AG04450 (cell line): ENCODE measurements around the gene AGMO. TPM values are rescaled to one million over a fixed set of nuclear protein-coding genes. Genes with fewer than 3 reads are reported as not detected.

Source experiments
- CTCF ChIA-PET: fragments of 300-600, 350-600 bp; formaldehyde crosslinking; extraction: SDS; loops from one replicate; lab custom pipeline; 2022; ENCODE audit warnings: antibody characterized with exemption, inconsistent platforms; lab: Charles Lee
- POLR2A ChIA-PET: fragments of 350-600 bp; formaldehyde crosslinking; extraction: SDS; loops from one replicate; lab custom pipeline; 2021; ENCODE audit warnings: antibody characterized with exemption, inconsistent platforms; lab: Yijun Ruan, JAX
- DNase-seq: peaks from one replicate; pipeline ENCODE4 v3.0.0-alpha.2; 2011; ENCODE audit warnings: low read depth, low spot score
- H3K27ac ChIP-seq: one replicate; pipeline ENCODE4 v1.5.1; 2012; ENCODE audit warnings: low read depth, low read length, control low read depth
- H3K27me3 ChIP-seq: one replicate; pipeline ENCODE4 v1.6.0; 2012; ENCODE audit warnings: low read length; ENCODE audit not compliant: control insufficient read depth, insufficient read depth
- H3K4me3 ChIP-seq: 2 replicates; pipeline ENCODE4 v1.5.1; 2011; ENCODE audit warnings: mild to moderate bottlenecking, low read depth, low read length, control low read depth
- H3K9me3 ChIP-seq: 2 replicates; pipeline ENCODE4 v1.5.1; 2012; ENCODE audit warnings: low read length; ENCODE audit not compliant: control insufficient read depth, insufficient read depth
- CTCF ChIP-seq: IDR thresholded peaks from 2 replicates; pipeline ENCODE4 v1.5.1; 2011; ENCODE audit warnings: low read depth, low read length, control low read depth, inconsistent platforms
- polyA plus RNA-seq: library from polyadenylated mRNA; depleted of rRNA; stranded (reverse); fragments of >200 nt; gene quantifications from 2 replicates; pipeline ENCODE4 v1.2.3, GENCODE V29; 2011

AGMO gene
- polyA plus RNA-seq, 1 experiment, result 0.10 TPM

GRCh38 chr7:15399441-15399840 is 162.4 kb downstream of the AGMO start:
- no peaks in the 10 kb centered on the region for H3K27me3 ChIP-seq
- POLR2A ChIA-PET, result no interaction called here
- no peak overlapping the region for H3K4me3 ChIP-seq
- H3K27ac ChIP-seq, result no peak overlapping the region
- TF ChIP-seq CTCF, result no peak
- H3K9me3 ChIP-seq, result peaks cover 8% of the 10 kb centered on the region
- no peak for DNase-seq
- CTCF ChIA-PET, result interaction anchor here (2.2 kb wide), 1 partner anchor 10 kb away, joined by 16 read pairs; no protein-coding TSS in a partner anchor

- H3K4me3 ChIP-seq, result no peak overlapping the region
- H3K27ac ChIP-seq, result no peak overlapping the region
- no peak for TF ChIP-seq CTCF
- no peak for DNase-seq
- POLR2A ChIA-PET, result no interaction called here
- H3K27me3 ChIP-seq, result no peaks in the 10 kb centered on the region
- CTCF ChIA-PET, result interaction anchor here (1.2 to 2.2 kb wide), 2 partner anchors 9 to 71 kb away, joined by 5 to 16 read pairs; no protein-coding TSS in a partner anchor
- H3K9me3 ChIP-seq, result peaks cover 8% of the 10 kb centered on the region
Observed at GRCh38 chr7:15397922-15398760, 163.7 kb downstream of the AGMO start.

- Histone ChIP-seq H3K27me3 (no peaks in the 10 kb centered on the region), H3K4me3 (no peak overlapping the region), H3K9me3 (peaks cover 8% of the 10 kb centered on the region), H3K27ac (no peak overlapping the region)
- ChIA-PET POLR2A (no interaction called here), CTCF (no interaction called here)
- TF ChIP-seq CTCF, result no peak
- no peak for DNase-seq
Observed at GRCh38 chr7:15397159-15397550, 164.7 kb downstream of the AGMO start.

GRCh38 chr7:15396210-15397158 is 165.3 kb downstream of the AGMO start:
- H3K9me3 ChIP-seq, result peaks cover 8% of the 10 kb centered on the region
- ChIA-PET CTCF (no interaction called here), POLR2A (no interaction called here)
- H3K27ac ChIP-seq, result no peak overlapping the region
- TF ChIP-seq CTCF, result no peak
- no peak for DNase-seq
- no peak overlapping the region for H3K4me3 ChIP-seq
- no peaks in the 10 kb centered on the region for H3K27me3 ChIP-seq
